Measurements from ENCODE around the gene LRFN2.

DNA sequence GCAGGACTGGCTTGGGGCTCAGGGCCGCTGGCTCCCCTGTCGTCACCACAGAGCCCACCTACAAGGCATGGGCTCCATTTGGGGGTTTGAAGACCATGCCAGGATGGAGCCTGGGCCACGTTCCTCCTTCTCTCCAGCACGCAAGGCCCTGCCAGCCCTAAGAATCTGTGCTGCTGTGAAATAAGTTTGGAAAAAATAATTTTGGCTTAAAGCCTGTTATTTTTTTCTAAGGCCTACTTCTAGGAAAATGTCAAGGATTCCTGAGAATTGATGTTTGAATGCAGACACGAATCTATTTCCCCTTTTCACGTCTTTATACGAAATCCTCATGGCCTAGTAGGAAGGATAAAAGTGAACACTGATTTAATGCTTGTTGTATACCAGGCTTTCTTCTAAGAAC is 107.5 kb downstream of the LRFN2 start:
- TF ChIP-seq, protein P1, sequence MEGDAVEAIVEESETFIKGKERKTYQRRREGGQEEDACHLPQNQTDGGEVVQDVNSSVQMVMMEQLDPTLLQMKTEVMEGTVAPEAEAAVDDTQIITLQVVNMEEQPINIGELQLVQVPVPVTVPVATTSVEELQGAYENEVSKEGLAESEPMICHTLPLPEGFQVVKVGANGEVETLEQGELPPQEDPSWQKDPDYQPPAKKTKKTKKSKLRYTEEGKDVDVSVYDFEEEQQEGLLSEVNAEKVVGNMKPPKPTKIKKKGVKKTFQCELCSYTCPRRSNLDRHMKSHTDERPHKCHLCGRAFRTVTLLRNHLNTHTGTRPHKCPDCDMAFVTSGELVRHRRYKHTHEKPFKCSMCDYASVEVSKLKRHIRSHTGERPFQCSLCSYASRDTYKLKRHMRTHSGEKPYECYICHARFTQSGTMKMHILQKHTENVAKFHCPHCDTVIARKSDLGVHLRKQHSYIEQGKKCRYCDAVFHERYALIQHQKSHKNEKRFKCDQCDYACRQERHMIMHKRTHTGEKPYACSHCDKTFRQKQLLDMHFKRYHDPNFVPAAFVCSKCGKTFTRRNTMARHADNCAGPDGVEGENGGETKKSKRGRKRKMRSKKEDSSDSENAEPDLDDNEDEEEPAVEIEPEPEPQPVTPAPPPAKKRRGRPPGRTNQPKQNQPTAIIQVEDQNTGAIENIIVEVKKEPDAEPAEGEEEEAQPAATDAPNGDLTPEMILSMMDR (IDR thresholded peaks at IDR 0.05; ENCODE audit: low read depth, low read length, missing input control), result no peak
- no peak for TF ChIP-seq RAD21 (IDR thresholded peaks at IDR 0.05)
- TF ChIP-seq, protein P2, sequence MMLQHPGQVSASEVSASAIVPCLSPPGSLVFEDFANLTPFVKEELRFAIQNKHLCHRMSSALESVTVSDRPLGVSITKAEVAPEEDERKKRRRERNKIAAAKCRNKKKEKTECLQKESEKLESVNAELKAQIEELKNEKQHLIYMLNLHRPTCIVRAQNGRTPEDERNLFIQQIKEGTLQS (IDR thresholded peaks at IDR 0.05), result no peak
- TF ChIP-seq, protein P3, sequence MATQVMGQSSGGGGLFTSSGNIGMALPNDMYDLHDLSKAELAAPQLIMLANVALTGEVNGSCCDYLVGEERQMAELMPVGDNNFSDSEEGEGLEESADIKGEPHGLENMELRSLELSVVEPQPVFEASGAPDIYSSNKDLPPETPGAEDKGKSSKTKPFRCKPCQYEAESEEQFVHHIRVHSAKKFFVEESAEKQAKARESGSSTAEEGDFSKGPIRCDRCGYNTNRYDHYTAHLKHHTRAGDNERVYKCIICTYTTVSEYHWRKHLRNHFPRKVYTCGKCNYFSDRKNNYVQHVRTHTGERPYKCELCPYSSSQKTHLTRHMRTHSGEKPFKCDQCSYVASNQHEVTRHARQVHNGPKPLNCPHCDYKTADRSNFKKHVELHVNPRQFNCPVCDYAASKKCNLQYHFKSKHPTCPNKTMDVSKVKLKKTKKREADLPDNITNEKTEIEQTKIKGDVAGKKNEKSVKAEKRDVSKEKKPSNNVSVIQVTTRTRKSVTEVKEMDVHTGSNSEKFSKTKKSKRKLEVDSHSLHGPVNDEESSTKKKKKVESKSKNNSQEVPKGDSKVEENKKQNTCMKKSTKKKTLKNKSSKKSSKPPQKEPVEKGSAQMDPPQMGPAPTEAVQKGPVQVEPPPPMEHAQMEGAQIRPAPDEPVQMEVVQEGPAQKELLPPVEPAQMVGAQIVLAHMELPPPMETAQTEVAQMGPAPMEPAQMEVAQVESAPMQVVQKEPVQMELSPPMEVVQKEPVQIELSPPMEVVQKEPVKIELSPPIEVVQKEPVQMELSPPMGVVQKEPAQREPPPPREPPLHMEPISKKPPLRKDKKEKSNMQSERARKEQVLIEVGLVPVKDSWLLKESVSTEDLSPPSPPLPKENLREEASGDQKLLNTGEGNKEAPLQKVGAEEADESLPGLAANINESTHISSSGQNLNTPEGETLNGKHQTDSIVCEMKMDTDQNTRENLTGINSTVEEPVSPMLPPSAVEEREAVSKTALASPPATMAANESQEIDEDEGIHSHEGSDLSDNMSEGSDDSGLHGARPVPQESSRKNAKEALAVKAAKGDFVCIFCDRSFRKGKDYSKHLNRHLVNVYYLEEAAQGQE (IDR thresholded peaks at IDR 0.05), result no peak
- TF ChIP-seq SP1 (IDR thresholded peaks at IDR 0.05), result no peak
- TF ChIP-seq, protein P4, sequence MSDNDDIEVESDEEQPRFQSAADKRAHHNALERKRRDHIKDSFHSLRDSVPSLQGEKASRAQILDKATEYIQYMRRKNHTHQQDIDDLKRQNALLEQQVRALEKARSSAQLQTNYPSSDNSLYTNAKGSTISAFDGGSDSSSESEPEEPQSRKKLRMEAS (IDR thresholded peaks at IDR 0.05), result no peak
- TF ChIP-seq YY1 (IDR thresholded peaks at IDR 0.05), result no peak
- no peak for TF ChIP-seq JUND (IDR thresholded peaks at IDR 0.05)
- TF ChIP-seq NR2F2 (IDR thresholded peaks at IDR 0.05), result no peak
- TF ChIP-seq, protein P5, sequence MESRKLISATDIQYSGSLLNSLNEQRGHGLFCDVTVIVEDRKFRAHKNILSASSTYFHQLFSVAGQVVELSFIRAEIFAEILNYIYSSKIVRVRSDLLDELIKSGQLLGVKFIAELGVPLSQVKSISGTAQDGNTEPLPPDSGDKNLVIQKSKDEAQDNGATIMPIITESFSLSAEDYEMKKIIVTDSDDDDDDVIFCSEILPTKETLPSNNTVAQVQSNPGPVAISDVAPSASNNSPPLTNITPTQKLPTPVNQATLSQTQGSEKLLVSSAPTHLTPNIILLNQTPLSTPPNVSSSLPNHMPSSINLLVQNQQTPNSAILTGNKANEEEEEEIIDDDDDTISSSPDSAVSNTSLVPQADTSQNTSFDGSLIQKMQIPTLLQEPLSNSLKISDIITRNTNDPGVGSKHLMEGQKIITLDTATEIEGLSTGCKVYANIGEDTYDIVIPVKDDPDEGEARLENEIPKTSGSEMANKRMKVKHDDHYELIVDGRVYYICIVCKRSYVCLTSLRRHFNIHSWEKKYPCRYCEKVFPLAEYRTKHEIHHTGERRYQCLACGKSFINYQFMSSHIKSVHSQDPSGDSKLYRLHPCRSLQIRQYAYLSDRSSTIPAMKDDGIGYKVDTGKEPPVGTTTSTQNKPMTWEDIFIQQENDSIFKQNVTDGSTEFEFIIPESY (IDR thresholded peaks at IDR 0.05), result no peak
- TF ChIP-seq TAF1 (conservative IDR thresholded peaks at IDR 0.05), result no peak
- TF ChIP-seq FOXA1 (IDR thresholded peaks at IDR 0.05), result no peak
- no peak for TF ChIP-seq RXRA (IDR thresholded peaks at IDR 0.05)
